Right lobe of liver (tissue), 6 donors: ENCODE data around the gene YTHDF1. TPM values are rescaled to one million over a fixed set of nuclear protein-coding genes. Genes with fewer than 3 reads are reported as not detected.

ENCODE experiments used
- ATAC-seq, 4 donors: fragments of 200-7000 bp; cut with Tn5 transposase; one replicate each; pipeline ENCODE4 v1.9.1; 2020; ENCODE audit warnings: mild to moderate bottlenecking in 4 of 4, moderate library complexity in 4 of 4
- DNase-seq, 3 donors: peaks; one replicate each; pipeline ENCODE4 v3.0.0-alpha.2; 2020
- H3K27ac ChIP-seq, 3 donors: fragments of 200-600 bp; one replicate each; pipeline ENCODE4 v1.8.0; 2022
- H3K27me3 ChIP-seq, 2 donors: fragments of 200-600 bp; one replicate each; pipeline ENCODE4 v1.8.0; 2022
- H3K36me3 ChIP-seq, 4 donors: fragments of 200-600 bp; sonication (generic) in 1 of 4; one replicate each; pipeline versions ENCODE4 v1.5.1 to v1.8.0; 2017 to 2022; ENCODE audit warnings: control low read depth in 1 of 4
- H3K4me1 ChIP-seq, 4 donors: fragments of 200-600 bp; sonication (generic) in 1 of 4; one replicate each; pipeline versions ENCODE4 v1.5.1 to v1.8.0; 2017 to 2022; ENCODE audit warnings: control low read depth in 1 of 4
- H3K4me3 ChIP-seq, 3 donors: fragments of 200-600 bp; one replicate each; pipeline ENCODE4 v1.8.0; 2022
- H3K9me3 ChIP-seq, 4 donors: fragments of 200-600 bp; sonication (generic) in 1 of 4; one replicate each; pipeline versions ENCODE4 v1.5.1 to v1.8.0; 2017 to 2022; ENCODE audit warnings: control low read depth in 1 of 4
- POLR2A ChIP-seq: fragments of 450-650 bp; IDR thresholded peaks from one replicate; pipeline ENCODE4 v1.6.1; 2017; ENCODE audit warnings: antibody characterized with exemption, mild to moderate bottlenecking
- WGBS: methylation state at CpG from one replicate; pipeline ENCODE4 v1.1.6; 2018; ENCODE audit warnings: low coverage, low lambda C conversion rate; ENCODE audit not compliant: insufficient coverage; ENCODE audit errors: missing lambda C conversion rate; 5-methylcytosine and 5-hydroxymethylcytosine counted together
- intact Hi-C, 2 donors: fragments of 100-400 bp; cut with DNase I; formaldehyde crosslinking; loops; one replicate each; pipeline versions ENCODE4 v1.11.2 to v1.14.1; 2022
- total RNA-seq, 6 experiments: library from RNA; depleted of rRNA in 2 of 6; stranded (reverse); fragments of >200 nt in 2 of 6; fragmentation: NEBNext Ultra II Directional in 3 of 6; extraction: Animal tissue kit (Norgen Biotek cat#: 25700) in 3 of 6; gene quantifications; one replicate each; pipeline versions ENCODE4 v1.1.0 to v1.2.4, GENCODE V29; 2016 to 2023
- TF ChIP-seq, protein P1 (sequence below), 4 donors: fragments of 200-600 bp in 3 of 4; fragments of 450-650 bp in 1 of 4; IDR thresholded peaks; one replicate each; pipeline versions ENCODE4 v1.5.1 to v1.8.0; 2016 to 2022; ENCODE audit warnings: antibody characterized with exemption in 4 of 4, mild to moderate bottlenecking in 2 of 4
- donor health status: DM: no; HTN: yes; CAD: no.
- donor health status: DM: no; HTN: no; CAD: no.
- donor health status: DM: no; HTN: no; CAD: no.
- donor health status: DM: no; HTN: yes; CAD: no.
- donor health status: DM: no; HTN: yes; CAD: no.

The YTHDF1 gene
- total RNA-seq, 6 experiments from 2014 or later = 16.4 to 23.6 (median 21.1) TPM

DNA sequence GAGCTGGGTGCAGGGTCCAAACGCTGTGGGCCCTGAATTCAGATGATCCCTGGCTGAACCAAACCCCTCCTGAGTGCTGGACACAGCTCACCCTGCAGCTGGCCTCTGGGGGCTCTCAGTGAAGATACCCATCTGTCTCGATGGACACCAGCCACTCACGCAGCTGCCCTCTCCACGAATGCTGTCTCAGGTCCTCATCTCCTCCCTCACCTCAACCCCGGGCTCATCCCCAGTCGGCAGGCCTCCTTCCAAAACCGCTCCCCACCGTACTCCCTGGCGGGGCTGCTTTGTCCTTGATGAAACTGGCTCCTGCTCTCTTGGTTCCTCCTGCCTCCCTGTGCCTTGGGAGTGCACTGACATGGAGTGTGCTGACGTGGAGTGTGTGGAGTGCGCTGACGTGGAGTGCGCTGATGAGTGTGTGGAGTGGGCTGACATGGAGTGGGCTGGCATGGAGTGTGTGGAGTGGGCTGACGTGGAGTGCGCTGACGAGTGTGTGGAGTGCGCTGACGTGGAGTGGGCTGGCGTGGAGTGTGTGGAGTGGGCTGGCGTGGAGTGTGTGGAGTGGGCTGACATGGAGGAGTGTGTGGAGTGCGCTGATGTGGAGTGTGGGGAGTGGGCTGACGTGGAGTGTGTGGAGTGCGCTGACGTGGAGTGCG is 4.1 kb upstream of the YTHDF1 start:
- Histone ChIP-seq H3K4me1 (peaks cover 0 to 8% (median 1%) of the 10 kb centered on the region in 4 donors), H3K9me3 (no peaks in the 10 kb centered on the region), H3K27ac (no peak overlapping the region), H3K36me3 (no peaks in the 10 kb centered on the region), H3K4me3 (no peak overlapping the region), H3K27me3 (no peaks in the 10 kb centered on the region)
- intact Hi-C loops = no loop called here
- no peak for ATAC-seq
- WGBS = 63% methylated on average over 19 of the region's 25 CpGs
- TF ChIP-seq, protein P1, sequence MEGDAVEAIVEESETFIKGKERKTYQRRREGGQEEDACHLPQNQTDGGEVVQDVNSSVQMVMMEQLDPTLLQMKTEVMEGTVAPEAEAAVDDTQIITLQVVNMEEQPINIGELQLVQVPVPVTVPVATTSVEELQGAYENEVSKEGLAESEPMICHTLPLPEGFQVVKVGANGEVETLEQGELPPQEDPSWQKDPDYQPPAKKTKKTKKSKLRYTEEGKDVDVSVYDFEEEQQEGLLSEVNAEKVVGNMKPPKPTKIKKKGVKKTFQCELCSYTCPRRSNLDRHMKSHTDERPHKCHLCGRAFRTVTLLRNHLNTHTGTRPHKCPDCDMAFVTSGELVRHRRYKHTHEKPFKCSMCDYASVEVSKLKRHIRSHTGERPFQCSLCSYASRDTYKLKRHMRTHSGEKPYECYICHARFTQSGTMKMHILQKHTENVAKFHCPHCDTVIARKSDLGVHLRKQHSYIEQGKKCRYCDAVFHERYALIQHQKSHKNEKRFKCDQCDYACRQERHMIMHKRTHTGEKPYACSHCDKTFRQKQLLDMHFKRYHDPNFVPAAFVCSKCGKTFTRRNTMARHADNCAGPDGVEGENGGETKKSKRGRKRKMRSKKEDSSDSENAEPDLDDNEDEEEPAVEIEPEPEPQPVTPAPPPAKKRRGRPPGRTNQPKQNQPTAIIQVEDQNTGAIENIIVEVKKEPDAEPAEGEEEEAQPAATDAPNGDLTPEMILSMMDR (IDR thresholded peaks at IDR 0.05) = no peak
- no peak for TF ChIP-seq POLR2A
- DNase-seq = no peak

GRCh38 chr20:63219447-63219821 is 3.5 kb upstream of the YTHDF1 start:
- 40% methylated on average over 1 of the region's 8 CpGs for WGBS
- DNase-seq (no peak), ATAC-seq (no peak)
- peaks cover 0 to 13% (median 4%) of the 10 kb centered on the region in 4 donors for H3K4me1 ChIP-seq
- H3K27me3 ChIP-seq = no peaks in the 10 kb centered on the region
- H3K36me3 ChIP-seq = peaks cover 0 to 3% (median 0%) of the 10 kb centered on the region in 4 donors
- intact Hi-C loops = no loop called here
- no peak overlapping the region for H3K4me3 ChIP-seq
- no peaks in the 10 kb centered on the region for H3K9me3 ChIP-seq
- TF ChIP-seq POLR2A = no peak
- TF ChIP-seq, protein P1 (IDR thresholded peaks at IDR 0.05) = no peak
- no peak overlapping the region for H3K27ac ChIP-seq

- WGBS = 60% methylated on average over 1 of the region's 13 CpGs
- DNase-seq = no peak
- Histone ChIP-seq H3K4me3 (no peak overlapping the region), H3K27ac (no peak overlapping the region), H3K9me3 (no peaks in the 10 kb centered on the region), H3K4me1 (peaks cover 0 to 14% (median 6%) of the 10 kb centered on the region in 4 donors), H3K36me3 (peaks cover 0 to 3% (median 0%) of the 10 kb centered on the region in 4 donors), H3K27me3 (no peaks in the 10 kb centered on the region)
- intact Hi-C loops = no loop called here
- ATAC-seq = no peak
- no peak for TF ChIP-seq POLR2A
Measured at GRCh38 chr20:63218701-63219446, 2.9 kb upstream of the YTHDF1 start.

DNA sequence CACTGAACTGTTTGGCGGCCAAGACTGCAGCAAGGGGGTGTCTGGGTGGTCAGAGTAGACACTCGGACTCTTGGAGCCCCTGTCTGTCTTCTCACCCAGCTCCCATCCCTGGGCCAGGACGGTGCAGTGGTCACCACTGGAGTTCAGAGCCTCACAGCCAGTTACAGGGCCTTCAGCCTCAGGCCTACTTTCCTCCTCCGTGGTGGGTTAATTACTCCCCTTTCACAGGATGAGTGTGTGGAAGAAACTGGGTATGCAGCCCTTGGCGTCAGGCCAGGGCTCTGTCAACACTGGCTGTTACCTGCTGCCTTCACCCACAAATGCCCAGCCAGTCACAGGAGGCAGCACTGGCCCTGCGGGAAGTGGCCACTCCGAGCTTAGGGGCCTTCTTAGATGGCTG is 1.8 kb upstream of the YTHDF1 start:
- ATAC-seq = no peak
- WGBS = 100% methylated on average over 1 of the region's 7 CpGs
- H3K4me1 ChIP-seq = peaks cover 0 to 14% (median 6%) of the 10 kb centered on the region in 4 donors
- no peak overlapping the region for H3K4me3 ChIP-seq
- H3K36me3 ChIP-seq = peaks cover 0 to 12% (median 2%) of the 10 kb centered on the region in 4 donors
- TF ChIP-seq POLR2A = no peak
- TF ChIP-seq, protein P1 (IDR thresholded peaks at IDR 0.05) = no peak
- H3K9me3 ChIP-seq = no peaks in the 10 kb centered on the region
- intact Hi-C loops = no loop called here
- no peaks in the 10 kb centered on the region for H3K27me3 ChIP-seq
- H3K27ac ChIP-seq = no peak overlapping the region
- no peak for DNase-seq
